K562 (cell line): ENCODE data around the gene CTIF. TPM values are rescaled to one million over a fixed set of nuclear protein-coding genes. Genes with fewer than 3 reads are reported as not detected.

Experiments used
- BCLAF1 ChIP-seq, 2 experiments: fragments of 450-650 bp in 1 of 2; IDR thresholded peaks; 2 replicates each; pipeline ENCODE4 v1.6.1; 2011 to 2017; ENCODE audit warnings: low read depth in 2 of 2, antibody characterized with exemption in 1 of 2, borderline replicate concordance in 1 of 2, low read length in 1 of 2, mild to moderate bottlenecking in 1 of 2, mixed read lengths in 1 of 2; ENCODE audit not compliant: control insufficient read depth in 1 of 2
- BRF2 ChIP-seq: IDR thresholded peaks from 3 replicates; pipeline ENCODE4 v1.6.1; 2011; ENCODE audit warnings: borderline replicate concordance, mild to moderate bottlenecking; ENCODE audit not compliant: insufficient read length, insufficient read depth
- CBX3 ChIP-seq, 2 experiments: IDR thresholded peaks; 1 replicate in 1 of 2; 2 replicates in 1 of 2; pipeline ENCODE4 v1.6.1; 2012; ENCODE audit warnings: inconsistent platforms in 2 of 2, low read length in 2 of 2, borderline replicate concordance in 1 of 2, control low read depth in 1 of 2
- ETV1 ChIP-seq: fragments of 450-650 bp; conservative IDR thresholded peaks from 2 replicates; pipeline ENCODE4 v1.6.1; 2016; ENCODE audit warnings: missing genetic modification characterization, control low read depth, low read depth, missing compliant biosample characterization
- MECOM ChIP-seq: fragments of 250-450 bp; sonication (Bioruptor Pico); IDR thresholded peaks from 2 replicates; pipeline ENCODE4 v1.8.0; 2022; ENCODE audit warnings: inconsistent platforms
- MNT ChIP-seq, 2 experiments: fragments of 450-650 bp; conservative IDR thresholded peaks; 2 replicates each; pipeline ENCODE4 v1.6.1; 2017; ENCODE audit warnings: mild to moderate bottlenecking in 2 of 2, moderate library complexity in 2 of 2
- MYC ChIP-seq, 2 experiments: fragments of 250-450 bp in 1 of 2; sonication (Bioruptor Pico) in 1 of 2; IDR thresholded peaks; 2 replicates each; pipeline versions ENCODE4 v1.5.1 to v1.6.1; 2012 to 2021; ENCODE audit warnings: low read depth in 2 of 2, borderline replicate concordance in 1 of 2, improper control_type of control experiment in 1 of 2, low read length in 1 of 2, mild to moderate bottlenecking in 1 of 2, moderate library complexity in 1 of 2
- NR2F6 ChIP-seq: fragments of 450-650 bp; formaldehyde crosslinking; IDR thresholded peaks from 2 replicates; pipeline ENCODE4 v1.4.0; 2020; ENCODE audit warnings: mild to moderate bottlenecking
- SIN3B ChIP-seq: fragments of 450-650 bp; IDR thresholded peaks from 2 replicates; pipeline ENCODE4 v1.6.1; 2017; ENCODE audit warnings: low read depth, mild to moderate bottlenecking, moderate library complexity
- THRB ChIP-seq: fragments of 450-650 bp; formaldehyde crosslinking; conservative IDR thresholded peaks from 2 replicates; pipeline ENCODE4 v1.4.0; 2022; ENCODE audit warnings: mild to moderate bottlenecking, missing genetic modification characterization
- TSHZ1 ChIP-seq: fragments of 250-450 bp; sonication (Bioruptor Pico); IDR thresholded peaks from 2 replicates; pipeline ENCODE4 v1.4.0; 2020; ENCODE audit warnings: mild to moderate bottlenecking, moderate library complexity
- ZNF174 ChIP-seq: fragments of 250-450 bp; sonication (Bioruptor Pico); IDR thresholded peaks from 2 replicates; pipeline ENCODE4 v1.4.0; 2020; ENCODE audit warnings: mild to moderate bottlenecking
- ZNF274 ChIP-seq: IDR thresholded peaks from 2 replicates; pipeline ENCODE4 v1.6.1; 2011; ENCODE audit warnings: low read depth, mild to moderate bottlenecking, low read length, moderate library complexity, borderline replicate concordance
- polyA plus RNA-seq, 8 experiments: library from polyadenylated mRNA; depleted of rRNA in 4 of 8; stranded (reverse) in 5 of 8; unstranded in 3 of 8; fragments of >200 nt; fragmentation: Nextera tagmentation in 2 of 8; fragmentation: Illumina TruSeq in 1 of 8; extraction: Ambion mirVana in 2 of 8; extraction: Trizol in 1 of 8; gene quantifications; 2 replicates each; pipeline versions ENCODE4 v1.2.1 to v1.2.3, GENCODE V29; 2011 to 2014; ENCODE audit warnings: inconsistent platforms in 1 of 8, missing spikeins in 1 of 8
- total RNA-seq, 7 experiments: library from RNA; depleted of rRNA in 6 of 7; stranded (reverse); fragments of >200 nt in 6 of 7; fragmentation: Illumina TruSeq in 2 of 7; extraction: Trizol in 2 of 7; gene quantifications; 2 replicates each; pipeline versions ENCODE4 v1.2.1 to v1.2.3, GENCODE V29; 2011 to 2021; ENCODE audit warnings: low replicate concordance in 1 of 7

CTIF gene
- total and polyA plus RNA-seq, 9 of the 15 experiments (the other 6 are each of a cell fraction or from before 2014, with no cell fraction given): 0.17 to 11.5 (median 2.2) TPM

GRCh38 chr18:48735080-48735676 lies 196.3 kb downstream of the CTIF start (continued):
- TF ChIP-seq TSHZ1 (CRISPR knock-in tag): no peak
- TF ChIP-seq NR2F6 (CRISPR knock-in tag): no peak
- no peak for TF ChIP-seq THRB (CRISPR knock-in tag)
- no peak for TF ChIP-seq ZNF274
- TF ChIP-seq MECOM: no peak
- peak; percentile 41; the same call in 1 of the 2 replicates for TF ChIP-seq MYC (IDR thresholded peaks at IDR 0.05; ENCODE audit: low read depth, low read length)
- no peak for TF ChIP-seq MYC (CRISPR knock-in tag; IDR thresholded peaks at IDR 0.05; ENCODE audit: borderline replicate concordance, low read depth)
- peak in 1 of 2 experiments; percentile 35; a peak in 1 of 4 replicates for TF ChIP-seq MNT (conservative IDR thresholded peaks at IDR 0.05)
- no peak for TF ChIP-seq BCLAF1 (IDR thresholded peaks at IDR 0.05; ENCODE audit: borderline replicate concordance in 1 of 2, control insufficient read depth in 1 of 2, low read depth in 2 of 2, low read length in 1 of 2)
- TF ChIP-seq SIN3B: no peak
- no peak for TF ChIP-seq CBX3 (IDR thresholded peaks at IDR 0.05; ENCODE audit: borderline replicate concordance in 1 of 2, low read length in 2 of 2)
- TF ChIP-seq ETV1: no peak
- TF ChIP-seq BRF2: no peak
- TF ChIP-seq ZNF174 (CRISPR knock-in tag): no peak
